ENCODE measurements around the gene UTP25.

The UTP25 gene

GRCh38 chr1:209870151-209870831 lies 42.5 kb downstream of the UTP25 start:
- TF ChIP-seq CTCF (IDR thresholded peaks at IDR 0.05; ENCODE audit: insufficient read depth, low read depth, low read length, missing control alignments), result no peak
- no peak overlapping the region for H3K4me3 ChIP-seq (ENCODE audit: low read depth, low read length)
- no peak for DNase-seq (ENCODE audit: low read depth)

GRCh38 chr1:209871006-209871405 lies 43.2 kb downstream of the UTP25 start:
- H3K4me3 ChIP-seq (ENCODE audit: low read depth, low read length), result no peak overlapping the region
- no peak for DNase-seq (ENCODE audit: low read depth)
- no peak for TF ChIP-seq CTCF (IDR thresholded peaks at IDR 0.05; ENCODE audit: insufficient read depth, low read depth, low read length, missing control alignments)

- TF ChIP-seq CTCF (IDR thresholded peaks at IDR 0.05; ENCODE audit: insufficient read depth, low read depth, low read length, missing control alignments), result no peak
- DNase-seq (ENCODE audit: low read depth), result no peak
- no peak overlapping the region for H3K4me3 ChIP-seq (ENCODE audit: low read depth, low read length)
These were observed 43.7 kb downstream of the UTP25 start for GRCh38 chr1:209871430-209871829.

GRCh38 chr1:209873067-209873799 lies 45.5 kb downstream of the UTP25 start:
- no peak overlapping the region for H3K4me3 ChIP-seq (ENCODE audit: low read depth, low read length)
- no peak for TF ChIP-seq CTCF (IDR thresholded peaks at IDR 0.05; ENCODE audit: insufficient read depth, low read depth, low read length, missing control alignments)
- no peak for DNase-seq (ENCODE audit: low read depth)

GRCh38 chr1:209875515-209875914 lies 47.7 kb downstream of the UTP25 start:
- TF ChIP-seq CTCF (IDR thresholded peaks at IDR 0.05; ENCODE audit: insufficient read depth, low read depth, low read length, missing control alignments), result no peak
- DNase-seq (ENCODE audit: low read depth), result no peak
- H3K4me3 ChIP-seq (ENCODE audit: low read depth, low read length), result no peak overlapping the region

- H3K4me3 ChIP-seq (ENCODE audit: low read depth, low read length), result no peak overlapping the region
- DNase-seq (ENCODE audit: low read depth), result no peak
These were observed 48.5 kb downstream of the UTP25 start for GRCh38 chr1:209876078-209876800.

More at GRCh38 chr1:209876078-209876800, 48.5 kb downstream of the UTP25 start:
- TF ChIP-seq CTCF (IDR thresholded peaks at IDR 0.05; ENCODE audit: insufficient read depth, low read depth, low read length, missing control alignments), result no peak

All from GM12865 (cell line).